K562 (cell line): ENCODE data around the gene ANTXRL. TPM values are rescaled to one million over a fixed set of nuclear protein-coding genes. Genes with fewer than 3 reads are reported as not detected.
A peak's percentile ranks its signal among the peaks of the same experiment; 100 is the strongest.

Experiments
- ATAC-seq: fragments of 200-7000 bp; cut with Tn5 transposase; 3 replicates; pipeline ENCODE4 v1.9.1; 2020; ENCODE audit warnings: moderate library complexity
- BruUV-seq: library from RNA; stranded (reverse); fragments of 400-500 nt; replicated peaks from 2 replicates; lab custom pipeline; 2021; lab: Mats Ljungman, UMichigan
- CTCF ChIA-PET: fragments of 300-600 bp; formaldehyde crosslinking; extraction: SDS; loops from one replicate; lab custom pipeline; 2021; ENCODE audit warnings: low intra/inter-chr PET ratio; lab: Yijun Ruan, JAX
- POLR2A ChIA-PET: fragments of 300-600, 350-650 bp; sonication (Branson Sonifier 250); formaldehyde crosslinking; extraction: SDS; loops from one replicate; lab custom pipeline; 2021; ENCODE audit warnings: antibody characterized with exemption, inconsistent platforms; lab: Yijun Ruan, JAX
- DNase-seq, 4 experiments: peaks; one replicate each; pipeline versions ENCODE4 v3.0.0 to v3.0.0-alpha.2; 2011 to 2018; ENCODE audit warnings: low spot score in 3 of 4, mixed read lengths in 3 of 4; ENCODE audit errors: extremely low read depth in 1 of 4
- FAIRE-seq: peaks from 2 replicates; lab custom pipeline; 2011; peaks lifted over from hg19 to GRCh38; lab: Jason Lieb, UNC
- H2AFZ ChIP-seq: 2 replicates; pipeline ENCODE4 v1.6.0; 2011; ENCODE audit warnings: low read depth, low read length, control low read depth, inconsistent platforms
- H3K27ac ChIP-seq: fragments of 200-600 bp; 3 replicates; pipeline ENCODE4 v1.8.0; 2011; ENCODE audit warnings: low read depth, mild to moderate bottlenecking, control low read depth, inconsistent platforms, low read length, moderate library complexity, mixed read lengths; ENCODE audit errors: extremely low read depth
- H3K27me3 ChIP-seq, 2 experiments: fragments of 300-600 bp in 1 of 2; 2 replicates in 1 of 2; 3 replicates in 1 of 2; pipeline versions ENCODE4 v1.6.0 to v1.8.0; 2011; ENCODE audit warnings: inconsistent platforms in 2 of 2, low read length in 2 of 2, mild to moderate bottlenecking in 1 of 2, mixed read lengths in 1 of 2, moderate library complexity in 1 of 2; ENCODE audit not compliant: control insufficient read depth in 2 of 2, insufficient read depth in 2 of 2
- H3K36me3 ChIP-seq: fragments of 300-600 bp; 3 replicates; pipeline ENCODE4 v1.8.0; 2011; ENCODE audit warnings: mild to moderate bottlenecking, low read length, inconsistent platforms; ENCODE audit not compliant: control insufficient read depth, insufficient read depth
- H3K4me1 ChIP-seq, 2 experiments: fragments of 200-600 bp in 1 of 2; replicated peaks in 1 of 2; 2 replicates in 1 of 2; 3 replicates in 1 of 2; pipeline versions ENCODE4 v1.5.1 to v1.8.0; 2011; ENCODE audit warnings: inconsistent platforms in 2 of 2, low read length in 2 of 2, mild to moderate bottlenecking in 1 of 2, mixed read lengths in 1 of 2, moderate library complexity in 1 of 2; ENCODE audit not compliant: control insufficient read depth in 2 of 2, insufficient read depth in 2 of 2
- H3K4me2 ChIP-seq: 2 replicates; pipeline ENCODE4 v1.6.1; 2011; ENCODE audit warnings: low read length, control low read depth, inconsistent platforms, mixed read lengths; ENCODE audit not compliant: insufficient read depth
- H3K4me3 ChIP-seq: fragments of 200-600 bp; sonication (generic), shearing (Covaris generic); 2 replicates; pipeline ENCODE4 v1.5.1; 2016; ENCODE audit warnings: control low read depth, inconsistent platforms
- H3K79me2 ChIP-seq: fragments of 200-600 bp; 3 replicates; pipeline ENCODE4 v1.8.0; 2011; ENCODE audit warnings: low read length, inconsistent platforms; ENCODE audit not compliant: control insufficient read depth, insufficient read depth
- H3K9ac ChIP-seq, 2 experiments: 2 replicates each; pipeline versions ENCODE4 v1.6.0 to v1.6.1; 2011; ENCODE audit warnings: low read depth in 2 of 2, low read length in 2 of 2, control low read depth in 1 of 2, inconsistent platforms in 1 of 2, mild to moderate bottlenecking in 1 of 2, mixed read lengths in 1 of 2; ENCODE audit not compliant: insufficient read depth in 1 of 2
- H3K9me1 ChIP-seq: one replicate; pipeline ENCODE4 v1.6.0; 2011; ENCODE audit warnings: inconsistent platforms, mild to moderate bottlenecking, low read length, moderate library complexity; ENCODE audit not compliant: control insufficient read depth, insufficient read depth
- H3K9me3 ChIP-seq: replicated peaks from 2 replicates; pipeline ENCODE4 v1.5.1; 2011; ENCODE audit warnings: low read depth, low read length, inconsistent platforms; ENCODE audit not compliant: control insufficient read depth, insufficient read depth
- H4K20me1 ChIP-seq: replicated peaks from 2 replicates; pipeline ENCODE4 v1.6.1; 2011; ENCODE audit warnings: low read length, inconsistent platforms, mixed read lengths; ENCODE audit not compliant: control insufficient read depth, insufficient read depth
- CBX2 ChIP-seq: fragments of 200-600 bp; sonication (generic); IDR thresholded peaks from one replicate; pipeline ENCODE4 v1.6.1; 2012; ENCODE audit warnings: mild to moderate bottlenecking, low read length, inconsistent platforms; ENCODE audit not compliant: insufficient read depth, poor library complexity, severe bottlenecking
- CCAR2 ChIP-seq: fragments of 200-400 bp; formaldehyde crosslinking; IDR thresholded peaks from 2 replicates; pipeline ENCODE4 v1.6.1; 2017; ENCODE audit warnings: mild to moderate bottlenecking, low read depth, low read length
- CTCFL ChIP-seq: IDR thresholded peaks from 2 replicates; pipeline ENCODE4 v1.6.1; 2011; ENCODE audit warnings: borderline replicate concordance, low read depth, mild to moderate bottlenecking, moderate library complexity, low read length; ENCODE audit not compliant: insufficient read depth, poor library complexity, severe bottlenecking
- FOXK2 ChIP-seq, 2 experiments: fragments of 450-650 bp; IDR thresholded peaks in 1 of 2; conservative IDR thresholded peaks in 1 of 2; 2 replicates each; pipeline ENCODE4 v1.6.1; 2016; ENCODE audit warnings: low read depth in 2 of 2, mild to moderate bottlenecking in 1 of 2
- HNRNPUL1 ChIP-seq: fragments of 200-400 bp; formaldehyde crosslinking; IDR thresholded peaks from 2 replicates; pipeline ENCODE4 v1.6.1; 2017; ENCODE audit warnings: low read length
- KLF1 ChIP-seq: fragments of 450-650 bp; IDR thresholded peaks from 2 replicates; pipeline ENCODE4 v1.6.1; 2016; ENCODE audit warnings: missing genetic modification characterization, missing compliant biosample characterization
- POLR2A ChIP-seq: fragments of 450-650 bp; conservative IDR thresholded peaks from 2 replicates; pipeline ENCODE4 v1.6.1; 2016
- RUNX1 ChIP-seq: sonication (generic); IDR thresholded peaks from 2 replicates; pipeline ENCODE4 v1.6.1; 2016; ENCODE audit warnings: antibody characterized with exemption, low read depth
- ZNF57 ChIP-seq: fragments of 450-650 bp; formaldehyde crosslinking; IDR thresholded peaks from 2 replicates; pipeline ENCODE4 v1.4.0; 2020; ENCODE audit warnings: mild to moderate bottlenecking, moderate library complexity
- WGBS: fragments of 100-300 bp; shearing (Covaris generic); methylation state at CpG from one replicate; pipeline ENCODE4 v1.1.6; 2016; ENCODE audit warnings: low coverage, mixed read lengths; ENCODE audit not compliant: insufficient coverage; ENCODE audit errors: missing lambda C conversion rate; 5-methylcytosine and 5-hydroxymethylcytosine counted together
- in situ Hi-C: fragments of 300-500 bp; cut with MboI; formaldehyde crosslinking; loops from 4 replicates; pipeline ENCODE4 v1.15.0; 2018; ENCODE audit warnings: inconsistent platforms, mixed read lengths
- intact Hi-C: fragments of 100-400 bp; cut with micrococcal nuclease; formaldehyde crosslinking; loops from 2 replicates; pipeline ENCODE4 v1.14.2; 2022
- polyA plus RNA-seq, 8 experiments: library from polyadenylated mRNA; depleted of rRNA in 4 of 8; stranded (reverse) in 5 of 8; unstranded in 3 of 8; fragments of >200 nt; fragmentation: Nextera tagmentation in 2 of 8; fragmentation: Illumina TruSeq in 1 of 8; extraction: Ambion mirVana in 2 of 8; extraction: Trizol in 1 of 8; gene quantifications; 2 replicates each; pipeline versions ENCODE4 v1.2.1 to v1.2.3, GENCODE V29; 2011 to 2014; ENCODE audit warnings: inconsistent platforms in 1 of 8, missing spikeins in 1 of 8
- total RNA-seq, 7 experiments: library from RNA; depleted of rRNA in 6 of 7; stranded (reverse); fragments of >200 nt in 6 of 7; fragmentation: Illumina TruSeq in 2 of 7; extraction: Trizol in 2 of 7; gene quantifications; 2 replicates each; pipeline versions ENCODE4 v1.2.1 to v1.2.3, GENCODE V29; 2011 to 2021; ENCODE audit warnings: low replicate concordance in 1 of 7
- TF ChIP-seq, protein P1 (sequence below), 2 experiments: IDR thresholded peaks; 2 replicates each; pipeline ENCODE4 v1.6.1; 2012; ENCODE audit warnings: improper control_type of control experiment in 2 of 2, low read depth in 2 of 2, low read length in 2 of 2, borderline replicate concordance in 1 of 2

The ANTXRL gene
- total and polyA plus RNA-seq, 9 of the 15 experiments (the other 6 are each of a cell fraction or from before 2014, with no cell fraction given), result not detected

GRCh38 chr10:46326066-46326465 is 39.3 kb downstream of the ANTXRL start (continued):
- TF ChIP-seq RUNX1, result no peak
- no peak for TF ChIP-seq CCAR2
- no peak for TF ChIP-seq CBX2
- TF ChIP-seq HNRNPUL1, result no peak
- TF ChIP-seq FOXK2 (conservative IDR thresholded peaks at IDR 0.05 in 1 of 2, IDR thresholded peaks at IDR 0.05 in 1 of 2; ENCODE audit: low read depth in 2 of 2), result no peak
- no peak for TF ChIP-seq CTCFL
- no peak for TF ChIP-seq KLF1

- Histone ChIP-seq H3K36me3 (no peaks in the 10 kb centered on the region), H4K20me1 (peaks cover 10% of the 10 kb centered on the region), H3K27me3 (peaks cover 1 to 53% of the 10 kb centered on the region in 2 experiments; a peak in 3 of 5 replicates), H3K4me1 (no peaks in the 10 kb centered on the region), H3K79me2 (no peaks in the 10 kb centered on the region), H3K9me1 (no peaks in the 10 kb centered on the region), H3K4me3 (no peak overlapping the region), H3K9me3 (no peaks in the 10 kb centered on the region), H3K27ac (no peak overlapping the region), H2AFZ (no peak overlapping the region), H3K4me2 (no peak overlapping the region), H3K9ac (0 out of 4 replicates have a peak overlapping the region, but pooled peaks of 1 of the 2 experiments have one; percentile 7)
- CTCF ChIA-PET, result no interaction called here
- in situ Hi-C loops (no loop called here), intact Hi-C loops (loop anchor here (5.0 kb wide), 1 partner anchor 100 kb away; no protein-coding TSS in a partner anchor)
- POLR2A ChIA-PET, result interaction anchor here (0.9 kb wide), 1 partner anchor 18 kb away, joined by 3 read pairs; no protein-coding TSS in a partner anchor
- ATAC-seq, result no peak
- BruUV-seq, result no TSS peak
- no peak for FAIRE-seq
- TF ChIP-seq POLR2A, result no peak
- TF ChIP-seq, protein P1, sequence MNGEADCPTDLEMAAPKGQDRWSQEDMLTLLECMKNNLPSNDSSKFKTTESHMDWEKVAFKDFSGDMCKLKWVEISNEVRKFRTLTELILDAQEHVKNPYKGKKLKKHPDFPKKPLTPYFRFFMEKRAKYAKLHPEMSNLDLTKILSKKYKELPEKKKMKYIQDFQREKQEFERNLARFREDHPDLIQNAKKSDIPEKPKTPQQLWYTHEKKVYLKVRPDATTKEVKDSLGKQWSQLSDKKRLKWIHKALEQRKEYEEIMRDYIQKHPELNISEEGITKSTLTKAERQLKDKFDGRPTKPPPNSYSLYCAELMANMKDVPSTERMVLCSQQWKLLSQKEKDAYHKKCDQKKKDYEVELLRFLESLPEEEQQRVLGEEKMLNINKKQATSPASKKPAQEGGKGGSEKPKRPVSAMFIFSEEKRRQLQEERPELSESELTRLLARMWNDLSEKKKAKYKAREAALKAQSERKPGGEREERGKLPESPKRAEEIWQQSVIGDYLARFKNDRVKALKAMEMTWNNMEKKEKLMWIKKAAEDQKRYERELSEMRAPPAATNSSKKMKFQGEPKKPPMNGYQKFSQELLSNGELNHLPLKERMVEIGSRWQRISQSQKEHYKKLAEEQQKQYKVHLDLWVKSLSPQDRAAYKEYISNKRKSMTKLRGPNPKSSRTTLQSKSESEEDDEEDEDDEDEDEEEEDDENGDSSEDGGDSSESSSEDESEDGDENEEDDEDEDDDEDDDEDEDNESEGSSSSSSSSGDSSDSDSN (IDR thresholded peaks at IDR 0.05; ENCODE audit: borderline replicate concordance in 1 of 2, low read depth in 2 of 2, low read length in 2 of 2), result no peak
- TF ChIP-seq ZNF57 (CRISPR knock-in tag), result no peak
- TF ChIP-seq, all 486 proteins: peak for 0
- DNase-seq, result no peak
- 0% methylated on average over 4 of the region's 4 CpGs for WGBS
Measured at GRCh38 chr10:46326971-46327370, 40.2 kb downstream of the ANTXRL start.
